Tibial nerve (tissue), 4 donors: Measurements from ENCODE around the gene ADGB. TPM values are rescaled to one million over a fixed set of nuclear protein-coding genes. Genes with fewer than 3 reads are reported as not detected.

Source experiments
- DNase-seq, 2 donors: peaks; one replicate each; pipeline ENCODE4 v3.0.0-alpha.2; 2019; ENCODE audit warnings: low spot score in 2 of 2
- H3K27ac ChIP-seq, 4 donors: fragments of 200-600 bp; sonication (generic) in 3 of 4; one replicate each; pipeline ENCODE4 v1.5.1; 2017 to 2019; ENCODE audit warnings: mild to moderate bottlenecking in 1 of 4
- H3K27me3 ChIP-seq, 2 donors: fragments of 200-600 bp; sonication (generic) in 1 of 2; one replicate each; pipeline versions ENCODE4 v1.5.1 to v1.6.0; 2017 to 2019
- H3K36me3 ChIP-seq, 3 donors: fragments of 200-600 bp; sonication (generic); one replicate each; pipeline ENCODE4 v1.5.1; 2018 to 2019
- H3K4me1 ChIP-seq, 4 donors: fragments of 200-600 bp; sonication (generic) in 3 of 4; one replicate each; pipeline ENCODE4 v1.5.1; 2017 to 2019
- H3K4me3 ChIP-seq, 4 donors: fragments of 200-600 bp; sonication (generic) in 3 of 4; one replicate each; pipeline ENCODE4 v1.5.1; 2017 to 2019; ENCODE audit warnings: mild to moderate bottlenecking in 1 of 4, moderate library complexity in 1 of 4
- H3K9me3 ChIP-seq, 4 donors: fragments of 200-600 bp; sonication (generic) in 3 of 4; one replicate each; pipeline ENCODE4 v1.5.1; 2017 to 2019
- CTCF ChIP-seq, 5 experiments: fragments of 200-600 bp in 3 of 5; fragments of 450-650 bp in 2 of 5; sonication (generic) in 3 of 5; IDR thresholded peaks; one replicate each; pipeline ENCODE4 v1.5.1; 2016 to 2019; ENCODE audit warnings: antibody characterized with exemption in 5 of 5, mild to moderate bottlenecking in 3 of 5, moderate library complexity in 2 of 5
- EP300 ChIP-seq, 2 donors: sonication (generic); formaldehyde crosslinking; IDR thresholded peaks; one replicate each; pipeline ENCODE4 v1.6.1; 2017; ENCODE audit warnings: antibody characterized with exemption in 2 of 2, mild to moderate bottlenecking in 1 of 2
- POLR2A ChIP-seq, 2 donors: fragments of 450-650 bp; IDR thresholded peaks; one replicate each; pipeline ENCODE4 v1.6.1; 2017; ENCODE audit warnings: antibody characterized with exemption in 2 of 2, mild to moderate bottlenecking in 2 of 2, moderate library complexity in 2 of 2
- WGBS, 2 donors: methylation state at CpG; one replicate each; pipeline ENCODE4 v1.1.5; 2018; 5-methylcytosine and 5-hydroxymethylcytosine counted together
- total RNA-seq, 4 donors: library from RNA; depleted of rRNA; stranded (reverse); fragments of >200 nt; gene quantifications; one replicate each; pipeline ENCODE4 v1.1.0, GENCODE V29; 2016

ADGB gene
- total RNA-seq, 4 donors from 2014 or later: not detected

- Histone ChIP-seq H3K4me1 (no peaks in the 10 kb centered on the region), H3K9me3 (no peaks in the 10 kb centered on the region), H3K27me3 (no peaks in the 10 kb centered on the region), H3K4me3 (no peak overlapping the region), H3K27ac (no peak overlapping the region), H3K36me3 (no peaks in the 10 kb centered on the region)
- 91 to 96% methylated on average over 1 of the region's 1 CpG for WGBS, 2 donors
- no peak for DNase-seq
- no peak for TF ChIP-seq EP300 (IDR thresholded peaks at IDR 0.05)
Observed at GRCh38 chr6:146590492-146590891, 8.3 kb upstream of the ADGB start.

GRCh38 chr6:146592451-146592850 is 6.3 kb upstream of the ADGB start:
- no peaks in the 10 kb centered on the region for H3K27me3 ChIP-seq
- DNase-seq: no peak
- H3K27ac ChIP-seq: no peak overlapping the region
- H3K9me3 ChIP-seq: no peaks in the 10 kb centered on the region
- no peaks in the 10 kb centered on the region for H3K4me1 ChIP-seq
- no peak overlapping the region for H3K4me3 ChIP-seq
- TF ChIP-seq POLR2A (IDR thresholded peaks at IDR 0.05) (no peak), EP300 (IDR thresholded peaks at IDR 0.05) (no peak), CTCF (IDR thresholded peaks at IDR 0.05) (no peak)
- no peaks in the 10 kb centered on the region for H3K36me3 ChIP-seq

- no peaks in the 10 kb centered on the region for H3K36me3 ChIP-seq
- H3K4me3 ChIP-seq: no peak overlapping the region
- no peak for TF ChIP-seq EP300 (IDR thresholded peaks at IDR 0.05)
- no peaks in the 10 kb centered on the region for H3K9me3 ChIP-seq
- no peak overlapping the region for H3K27ac ChIP-seq
- H3K27me3 ChIP-seq: no peaks in the 10 kb centered on the region
- 79 to 95% methylated on average over 2 of the region's 2 CpGs for whole genome bisulfite sequencing, 2 donors
- peaks cover 0 to 7% (median 2%) of the 10 kb centered on the region in 4 donors for H3K4me1 ChIP-seq
- DNase-seq: no peak
Observed at GRCh38 chr6:146593986-146594385, 4.8 kb upstream of the ADGB start.

- Histone ChIP-seq H3K27ac (no peak overlapping the region), H3K4me1 (peaks cover 0 to 11% (median 2%) of the 10 kb centered on the region in 4 donors), H3K36me3 (no peaks in the 10 kb centered on the region), H3K9me3 (no peaks in the 10 kb centered on the region), H3K27me3 (no peaks in the 10 kb centered on the region), H3K4me3 (no peak overlapping the region)
- no peak for DNase-seq
- WGBS, 2 donors: 20 to 25% methylated on average over 1 of the region's 1 CpG
- TF ChIP-seq POLR2A (IDR thresholded peaks at IDR 0.05): no peak
- no peak for TF ChIP-seq CTCF (IDR thresholded peaks at IDR 0.05)
- peak in 1 of 2 donors; percentile 21 for TF ChIP-seq EP300 (IDR thresholded peaks at IDR 0.05)
Observed at GRCh38 chr6:146594495-146594894, 4.3 kb upstream of the ADGB start.

- no peak for DNase-seq
- H3K27ac ChIP-seq: no peak overlapping the region
- H3K9me3 ChIP-seq: no peaks in the 10 kb centered on the region
- no peak overlapping the region for H3K4me3 ChIP-seq
- peaks cover 0 to 11% (median 2%) of the 10 kb centered on the region in 4 donors for H3K4me1 ChIP-seq
- no peaks in the 10 kb centered on the region for H3K27me3 ChIP-seq
- TF ChIP-seq CTCF (IDR thresholded peaks at IDR 0.05): no peak
- peak in 1 of 2 donors; percentile 72 for TF ChIP-seq EP300 (IDR thresholded peaks at IDR 0.05)
- no peaks in the 10 kb centered on the region for H3K36me3 ChIP-seq
- WGBS, 2 donors: 63 to 83% methylated on average over 2 of the region's 2 CpGs
Observed at GRCh38 chr6:146595972-146596731, 2.6 kb upstream of the ADGB start.

GRCh38 chr6:146601352-146601751 is 2.6 kb downstream of the ADGB start:
- Histone ChIP-seq H3K4me3 (no peak overlapping the region), H3K4me1 (peaks cover 0 to 11% (median 2%) of the 10 kb centered on the region in 4 donors), H3K27me3 (no peaks in the 10 kb centered on the region), H3K9me3 (no peaks in the 10 kb centered on the region), H3K36me3 (no peaks in the 10 kb centered on the region), H3K27ac (no peak overlapping the region)
- DNase-seq: no peak
- 73% methylated on average over 4 of the region's 4 CpGs for WGBS, 2 donors
- TF ChIP-seq POLR2A (IDR thresholded peaks at IDR 0.05): no peak
- TF ChIP-seq CTCF (IDR thresholded peaks at IDR 0.05): no peak
- TF ChIP-seq EP300 (IDR thresholded peaks at IDR 0.05): no peak
